Measurements from ENCODE around the gene MEF2D.

The MEF2D gene

GRCh38 chr1:156433032-156433431, 67.5 kb downstream of the MEF2D start:
- Histone ChIP-seq H3K4me1 (ENCODE audit: control insufficient read depth, insufficient read depth, low read length) (no peaks in the 10 kb centered on the region), H3K27ac (ENCODE audit: extremely low read depth, low read depth, low read length) (no peak overlapping the region), H3K36me3 (ENCODE audit: control insufficient read depth in 2 of 2, insufficient read depth in 1 of 2, low read length in 2 of 2) (no peaks in the 10 kb centered on the region), H3K9me3 (ENCODE audit: control insufficient read depth, insufficient read depth, low read depth, low read length) (no peaks in the 10 kb centered on the region), H3K4me3 (ENCODE audit: low read depth, low read length) (no peak overlapping the region)
- POLR2A ChIA-PET: no interaction called here
- no peak for TF ChIP-seq ZNF121 (tag by site-specific recombination; IDR thresholded peaks at IDR 0.05)
- TF ChIP-seq ZSCAN4 (tag by site-specific recombination; IDR thresholded peaks at IDR 0.05): no peak
- TF ChIP-seq ZBTB10 (tag by site-specific recombination; IDR thresholded peaks at IDR 0.05): no peak
- TF ChIP-seq ZIC2 (tag by site-specific recombination; IDR thresholded peaks at IDR 0.05): no peak
- TF ChIP-seq KLF8 (tag by site-specific recombination; IDR thresholded peaks at IDR 0.05): no peak
- TF ChIP-seq ZNF639 (tag by site-specific recombination; IDR thresholded peaks at IDR 0.05): no peak
- TF ChIP-seq CTCF (tag by site-specific recombination; IDR thresholded peaks at IDR 0.05): no peak
- TF ChIP-seq ZNF777 (tag by site-specific recombination; IDR thresholded peaks at IDR 0.05; ENCODE audit: borderline replicate concordance): no peak
- CTCF ChIA-PET: interaction anchor here (2.1 to 3.5 kb wide), 3 partner anchors 12 to 47 kb away, joined by 7 to 44 read pairs (median 20); no protein-coding TSS in a partner anchor

GRCh38 chr1:156432669-156433018, 67.9 kb downstream of the MEF2D start:
- no peaks in the 10 kb centered on the region for H3K9me3 ChIP-seq (ENCODE audit: control insufficient read depth, insufficient read depth, low read depth, low read length)
- ChIA-PET CTCF (interaction anchor here (2.6 to 3.5 kb wide), 2 partner anchors 13 to 47 kb away, joined by 20 to 44 read pairs; no protein-coding TSS in a partner anchor), POLR2A (no interaction called here)
- H3K27ac ChIP-seq (ENCODE audit: extremely low read depth, low read depth, low read length): no peak overlapping the region
- H3K36me3 ChIP-seq (ENCODE audit: control insufficient read depth in 2 of 2, insufficient read depth in 1 of 2, low read length in 2 of 2): no peaks in the 10 kb centered on the region
- TF ChIP-seq HOXA7 (CRISPR knock-in tag; IDR thresholded peaks at IDR 0.05; ENCODE audit: borderline replicate concordance): no peak
- no peaks in the 10 kb centered on the region for H3K4me1 ChIP-seq (ENCODE audit: control insufficient read depth, insufficient read depth, low read length)
- H3K4me3 ChIP-seq (ENCODE audit: low read depth, low read length): no peak overlapping the region

GRCh38 chr1:156431769-156432668, 68.6 kb downstream of the MEF2D start:
- TF ChIP-seq ZNF610 (tag by site-specific recombination; IDR thresholded peaks at IDR 0.05; ENCODE audit: borderline replicate concordance) (no peak), TSHZ1 (tag by site-specific recombination; IDR thresholded peaks at IDR 0.05; ENCODE audit: borderline replicate concordance) (no peak), ZNF777 (tag by site-specific recombination; IDR thresholded peaks at IDR 0.05; ENCODE audit: borderline replicate concordance) (no peak), REPIN1 (tag by site-specific recombination; IDR thresholded peaks at IDR 0.05; ENCODE audit: low read depth) (no peak), GFI1B (tag by site-specific recombination; IDR thresholded peaks at IDR 0.05) (no peak), ZNF776 (tag by site-specific recombination; IDR thresholded peaks at IDR 0.05; ENCODE audit: borderline replicate concordance) (no peak)
- CTCF ChIA-PET: interaction anchor here (0.5 to 3.5 kb wide), 3 partner anchors 8 to 46 kb away, joined by 3 to 44 read pairs (median 20); no protein-coding TSS in a partner anchor
- POLR2A ChIA-PET: no interaction called here

More at GRCh38 chr1:156431769-156432668, 68.6 kb downstream of the MEF2D start:
- Histone ChIP-seq H3K4me3 (ENCODE audit: low read depth, low read length) (no peak overlapping the region), H3K27ac (ENCODE audit: extremely low read depth, low read depth, low read length) (no peak overlapping the region), H3K4me1 (ENCODE audit: control insufficient read depth, insufficient read depth, low read length) (no peaks in the 10 kb centered on the region), H3K36me3 (ENCODE audit: control insufficient read depth in 2 of 2, insufficient read depth in 1 of 2, low read length in 2 of 2) (no peaks in the 10 kb centered on the region), H3K9me3 (ENCODE audit: control insufficient read depth, insufficient read depth, low read depth, low read length) (no peaks in the 10 kb centered on the region)
